Peyer's patch (tissue), 4 donors: ENCODE results near the gene CRADD. TPM values are rescaled to one million over a fixed set of nuclear protein-coding genes. Genes with fewer than 3 reads are reported as not detected.

ENCODE experiments used
- DNase-seq, 3 donors: peaks; one replicate each; pipeline ENCODE4 v3.0.0-alpha.2; 2017 to 2019
- H3K27ac ChIP-seq, 4 donors: fragments of 200-600 bp; sonication (generic); one replicate each; pipeline ENCODE4 v1.5.1; 2016 to 2019
- H3K27me3 ChIP-seq, 2 donors: fragments of 200-600 bp; sonication (generic); one replicate each; pipeline ENCODE4 v1.5.1; 2019
- H3K36me3 ChIP-seq, 3 donors: fragments of 200-600 bp; sonication (generic); one replicate each; pipeline ENCODE4 v1.5.1; 2016 to 2019
- H3K4me1 ChIP-seq, 4 donors: fragments of 200-600 bp; sonication (generic); one replicate each; pipeline ENCODE4 v1.5.1; 2016 to 2019
- H3K4me3 ChIP-seq, 4 donors: fragments of 200-600 bp; sonication (generic); 1 replicate in 3 of 4; 2 replicates in 1 of 4; pipeline ENCODE4 v1.5.1; 2016 to 2019; ENCODE audit warnings: mild to moderate bottlenecking in 1 of 4
- H3K9me3 ChIP-seq, 4 donors: fragments of 200-600 bp; sonication (generic); one replicate each; pipeline ENCODE4 v1.5.1; 2016 to 2019; ENCODE audit warnings: mild to moderate bottlenecking in 1 of 4
- CTCF ChIP-seq, 6 experiments: fragments of 450-650 bp in 4 of 6; fragments of 200-600 bp in 2 of 6; sonication (generic) in 1 of 6; IDR thresholded peaks; one replicate each; pipeline ENCODE4 v1.5.1; 2017 to 2019; ENCODE audit warnings: antibody characterized with exemption in 6 of 6, mild to moderate bottlenecking in 3 of 6, moderate library complexity in 1 of 6
- POLR2A ChIP-seq, 2 donors: fragments of 450-650 bp; IDR thresholded peaks; one replicate each; pipeline ENCODE4 v1.5.1; 2017; ENCODE audit warnings: antibody characterized with exemption in 2 of 2, mild to moderate bottlenecking in 2 of 2, moderate library complexity in 2 of 2
- total RNA-seq, 4 donors: library from RNA; depleted of rRNA; stranded (reverse); fragments of >200 nt; gene quantifications; one replicate each; pipeline ENCODE4 v1.1.0, GENCODE V29; 2016

Gene CRADD
- total RNA-seq, 4 donors from 2014 or later, result 66.3 to 128 (median 89.4) TPM

- peaks cover 0 to 2% (median 0%) of the 10 kb centered on the region in 4 donors for H3K4me1 ChIP-seq
- H3K27me3 ChIP-seq, result no peaks in the 10 kb centered on the region
- no peak overlapping the region for H3K27ac ChIP-seq
- TF ChIP-seq POLR2A (IDR thresholded peaks at IDR 0.05) (no peak), CTCF (IDR thresholded peaks at IDR 0.05) (no peak)
- no peak overlapping the region for H3K4me3 ChIP-seq
- no peak for DNase-seq
- H3K9me3 ChIP-seq, result no peaks in the 10 kb centered on the region
- H3K36me3 ChIP-seq, result no peaks in the 10 kb centered on the region
Measured at GRCh38 chr12:93789767-93790166, 112.6 kb downstream of the CRADD start.

DNA sequence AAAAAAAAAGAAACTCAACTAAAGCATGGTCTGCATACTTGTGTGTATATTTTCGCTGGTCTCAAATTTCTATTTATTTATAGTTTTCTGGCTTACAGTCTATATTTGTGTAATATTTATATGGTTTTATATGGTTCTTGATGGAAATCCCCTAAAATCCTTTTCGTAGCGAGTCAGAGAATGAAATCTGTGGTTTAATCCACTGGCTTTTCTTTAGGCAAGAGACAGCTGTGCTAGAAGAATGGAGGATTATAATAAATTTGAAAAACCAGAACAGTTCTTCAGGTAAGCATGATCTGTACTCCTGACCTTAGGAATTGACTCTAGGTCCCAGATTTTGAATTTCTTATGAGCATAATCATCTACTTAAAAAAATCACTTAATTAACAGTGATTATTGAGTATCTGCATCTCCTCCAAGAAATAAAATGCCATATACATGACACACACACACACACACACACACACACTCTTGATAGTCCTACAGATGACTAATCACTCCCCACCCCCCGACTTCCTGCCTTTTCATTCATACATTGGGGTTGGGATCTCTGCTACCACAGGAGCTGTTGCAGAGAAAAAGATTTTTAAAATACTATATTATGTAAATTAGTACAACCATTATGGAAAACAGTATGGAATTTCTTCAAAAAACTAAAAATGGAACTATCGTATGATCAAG is 113.4 kb downstream of the CRADD start:
- H3K27me3 ChIP-seq, result no peaks in the 10 kb centered on the region
- TF ChIP-seq CTCF (IDR thresholded peaks at IDR 0.05), result no peak
- no peak for TF ChIP-seq POLR2A (IDR thresholded peaks at IDR 0.05)
- H3K4me1 ChIP-seq, result peaks cover 0 to 3% (median 0%) of the 10 kb centered on the region in 4 donors
- H3K36me3 ChIP-seq, result no peaks in the 10 kb centered on the region
- H3K27ac ChIP-seq, result no peak overlapping the region
- H3K4me3 ChIP-seq, result no peak overlapping the region
- H3K9me3 ChIP-seq, result no peaks in the 10 kb centered on the region
- no peak for DNase-seq

DNA sequence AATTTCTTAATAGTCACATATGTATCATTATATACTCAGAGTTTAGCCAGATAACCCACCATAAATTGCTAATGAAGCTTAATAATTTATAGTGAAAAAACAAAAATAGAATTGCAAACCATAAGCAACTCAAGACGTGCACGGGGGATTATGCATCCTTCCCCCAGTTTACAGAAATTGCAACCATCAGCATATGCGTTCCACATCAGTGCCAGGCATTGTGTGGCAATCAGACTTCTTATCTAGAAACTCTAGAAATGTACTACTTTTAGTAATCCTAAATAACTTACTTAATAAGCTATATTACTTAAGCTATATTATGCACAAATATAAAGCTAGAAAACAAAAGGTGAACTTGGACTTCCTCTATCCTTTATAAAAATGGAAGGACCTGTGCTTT is 115.8 kb downstream of the CRADD start:
- H3K9me3 ChIP-seq, result no peaks in the 10 kb centered on the region
- H3K27ac ChIP-seq, result no peak overlapping the region
- no peaks in the 10 kb centered on the region for H3K27me3 ChIP-seq
- TF ChIP-seq POLR2A (IDR thresholded peaks at IDR 0.05), result no peak
- TF ChIP-seq CTCF (IDR thresholded peaks at IDR 0.05), result no peak
- no peak for DNase-seq
- no peak overlapping the region for H3K4me3 ChIP-seq
- H3K4me1 ChIP-seq, result peaks cover 0 to 4% (median 0%) of the 10 kb centered on the region in 4 donors
- H3K36me3 ChIP-seq, result no peaks in the 10 kb centered on the region

- peaks cover 0 to 4% (median 0%) of the 10 kb centered on the region in 4 donors for H3K4me1 ChIP-seq
- H3K27me3 ChIP-seq, result no peaks in the 10 kb centered on the region
- H3K27ac ChIP-seq, result no peak overlapping the region
- no peaks in the 10 kb centered on the region for H3K36me3 ChIP-seq
- DNase-seq, result no peak
- no peak overlapping the region for H3K4me3 ChIP-seq
- TF ChIP-seq CTCF (IDR thresholded peaks at IDR 0.05) (no peak), POLR2A (IDR thresholded peaks at IDR 0.05) (no peak)
- no peaks in the 10 kb centered on the region for H3K9me3 ChIP-seq
Measured at GRCh38 chr12:93793983-93794382, 116.8 kb downstream of the CRADD start.

GRCh38 chr12:93794738-93795137 is 117.6 kb downstream of the CRADD start:
- no peak for TF ChIP-seq POLR2A (IDR thresholded peaks at IDR 0.05)
- Histone ChIP-seq H3K27ac (no peak overlapping the region), H3K9me3 (no peaks in the 10 kb centered on the region), H3K4me3 (no peak overlapping the region), H3K36me3 (no peaks in the 10 kb centered on the region), H3K27me3 (no peaks in the 10 kb centered on the region), H3K4me1 (peaks cover 0 to 4% (median 0%) of the 10 kb centered on the region in 4 donors)
- no peak for DNase-seq

DNA sequence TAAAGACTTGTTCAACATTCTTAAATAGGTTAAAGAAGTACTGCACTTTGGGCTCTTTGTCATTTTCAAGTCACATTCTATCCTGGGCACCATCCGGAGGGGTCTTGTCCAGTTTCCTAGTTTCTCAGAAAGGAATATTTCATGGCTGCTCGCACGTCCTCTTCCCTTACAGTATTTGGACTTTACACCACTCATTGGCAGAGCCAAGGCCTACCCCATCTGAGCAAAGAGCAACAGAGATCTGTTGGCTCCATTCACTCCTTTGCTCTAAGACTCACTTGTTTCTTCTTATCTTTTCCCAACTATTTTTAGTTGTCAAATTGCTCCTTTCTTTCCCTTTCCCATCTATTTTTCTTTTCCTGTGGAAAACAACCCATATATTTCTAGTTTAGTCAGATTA is 118.2 kb downstream of the CRADD start:
- peaks cover 0 to 4% (median 0%) of the 10 kb centered on the region in 4 donors for H3K4me1 ChIP-seq
- no peaks in the 10 kb centered on the region for H3K27me3 ChIP-seq
- no peak overlapping the region for H3K27ac ChIP-seq
- no peak for DNase-seq
- no peak overlapping the region for H3K4me3 ChIP-seq
- no peaks in the 10 kb centered on the region for H3K9me3 ChIP-seq
- TF ChIP-seq CTCF (IDR thresholded peaks at IDR 0.05) (no peak), POLR2A (IDR thresholded peaks at IDR 0.05) (no peak)
- no peaks in the 10 kb centered on the region for H3K36me3 ChIP-seq
